HG02943 (cell line): ENCODE results near the gene NPIPB6.

Experiments used
- ATAC-seq: cut with Tn5 transposase; IDR thresholded peaks from one replicate; pipeline ENCODE4 v1.9.1; 2021; ENCODE audit warnings: mild to moderate bottlenecking, low read depth, moderate library complexity; ENCODE audit not compliant: unreplicated experiment

Gene NPIPB6

DNA sequence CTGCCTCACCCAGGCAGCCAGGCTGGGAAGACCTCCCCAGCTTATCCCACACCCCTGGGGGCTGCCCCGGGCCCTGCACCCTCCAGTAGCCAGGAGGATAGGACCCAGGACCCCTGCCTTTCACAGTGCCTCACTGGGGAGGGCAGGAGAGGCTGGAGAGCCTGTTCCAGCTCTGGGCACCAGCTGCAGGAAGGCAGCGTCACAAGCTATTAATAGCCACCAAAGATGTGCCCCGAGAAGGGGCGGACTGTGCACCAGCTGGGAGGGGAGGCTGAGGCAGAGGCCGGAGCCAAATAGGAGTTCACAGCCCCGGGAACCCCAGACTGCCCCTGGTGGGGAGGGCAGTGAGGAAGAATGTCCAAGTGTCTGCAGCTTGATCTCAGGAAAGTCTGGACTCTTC, 62.2 kb downstream of the NPIPB6 start:
- no peak for ATAC-seq

DNA sequence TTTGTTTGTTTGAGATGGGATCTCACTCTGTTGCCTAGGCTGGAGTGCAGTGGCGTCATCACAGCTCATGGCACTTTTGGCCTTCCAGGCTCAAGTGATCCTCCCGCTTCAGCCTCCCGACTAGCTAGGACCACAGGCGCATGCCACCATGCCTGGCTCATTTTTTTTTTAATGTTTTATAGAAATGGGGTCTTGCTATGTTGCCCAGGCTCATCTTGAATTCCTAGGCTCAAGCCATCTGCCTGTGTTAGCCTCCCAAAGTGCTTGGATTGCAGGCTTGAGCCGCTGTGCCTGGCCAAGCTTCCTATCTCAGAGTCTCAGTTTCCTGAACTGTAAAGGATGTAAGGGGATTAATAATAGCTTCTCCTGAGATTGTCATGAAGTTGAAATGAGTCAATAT, 63.0 kb downstream of the NPIPB6 start:
- ATAC-seq = no peak

DNA sequence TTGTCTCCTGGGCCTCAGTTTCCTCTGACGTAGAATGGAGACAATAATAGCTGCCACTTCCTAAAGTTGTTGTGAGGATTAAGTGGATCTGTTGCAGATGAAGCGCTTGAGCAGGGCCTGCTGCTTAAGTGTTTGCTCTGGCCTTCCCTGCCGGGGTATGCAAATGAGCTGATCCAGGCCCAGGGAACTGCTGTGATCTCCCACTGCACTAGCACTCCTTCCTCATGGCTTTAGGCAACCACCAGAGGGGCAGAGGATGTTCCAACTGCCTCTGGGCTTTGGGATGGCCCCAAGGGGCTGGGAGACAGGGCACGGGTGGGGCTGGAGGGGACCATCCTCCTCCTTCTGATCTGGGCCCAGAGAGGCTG, 64.8 kb downstream of the NPIPB6 start:
- no peak for ATAC-seq

DNA sequence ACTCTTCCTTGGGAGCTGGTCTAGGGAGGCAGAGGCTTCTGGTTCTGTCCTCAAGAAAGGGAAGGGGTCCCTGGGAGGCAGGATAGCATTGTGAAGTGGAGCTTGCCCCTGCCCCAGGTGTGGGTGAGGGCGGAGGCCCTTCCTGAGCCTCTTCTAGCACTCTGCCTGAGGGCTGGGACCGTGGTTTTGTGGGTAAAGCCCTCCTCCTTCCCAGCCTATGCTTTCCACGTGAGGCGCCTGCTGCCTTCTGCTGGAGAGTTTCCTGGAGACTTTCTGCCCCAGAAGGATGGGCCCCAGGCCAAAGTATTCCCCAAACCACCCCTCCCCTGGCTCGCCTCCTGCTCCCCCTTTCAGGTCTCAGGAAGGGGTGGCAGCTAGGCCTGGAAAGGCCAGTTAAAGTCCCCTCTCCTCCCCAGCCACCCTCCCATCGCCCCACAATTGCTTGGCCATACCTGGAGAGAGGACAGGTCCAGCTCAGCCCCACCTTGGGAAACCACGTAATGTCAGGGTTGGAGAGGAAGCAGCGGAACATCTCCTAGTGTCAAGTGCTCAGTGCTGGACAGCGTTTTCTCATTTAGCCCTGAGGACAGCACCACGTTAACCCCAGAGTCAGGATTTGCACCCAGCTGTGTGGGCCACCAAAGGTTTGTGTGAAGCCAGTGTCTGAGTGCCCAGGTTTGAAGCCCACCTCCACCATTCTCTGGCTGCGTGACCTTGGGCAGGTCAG, 65.4 kb downstream of the NPIPB6 start:
- no peak for ATAC-seq

DNA sequence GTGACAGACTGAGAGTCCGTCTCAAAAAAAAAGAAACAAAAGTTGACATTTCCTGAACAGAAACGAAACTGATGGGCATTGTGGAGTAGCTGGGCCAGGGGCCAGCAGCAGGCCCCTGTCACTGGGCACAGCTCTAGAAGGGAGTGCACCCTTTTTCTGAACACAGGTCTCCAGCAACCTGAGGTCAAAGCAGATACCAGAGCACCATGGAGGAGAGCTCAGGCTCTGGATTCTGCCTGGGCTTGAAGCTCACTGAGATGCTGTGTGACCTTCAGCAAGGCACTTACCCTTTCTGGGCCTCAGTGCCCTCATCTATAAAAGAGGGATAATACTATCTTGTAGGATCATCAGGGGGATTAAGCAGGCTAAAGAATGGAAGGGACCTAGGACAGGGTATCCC, 66.0 kb downstream of the NPIPB6 start:
- no peak for ATAC-seq

DNA sequence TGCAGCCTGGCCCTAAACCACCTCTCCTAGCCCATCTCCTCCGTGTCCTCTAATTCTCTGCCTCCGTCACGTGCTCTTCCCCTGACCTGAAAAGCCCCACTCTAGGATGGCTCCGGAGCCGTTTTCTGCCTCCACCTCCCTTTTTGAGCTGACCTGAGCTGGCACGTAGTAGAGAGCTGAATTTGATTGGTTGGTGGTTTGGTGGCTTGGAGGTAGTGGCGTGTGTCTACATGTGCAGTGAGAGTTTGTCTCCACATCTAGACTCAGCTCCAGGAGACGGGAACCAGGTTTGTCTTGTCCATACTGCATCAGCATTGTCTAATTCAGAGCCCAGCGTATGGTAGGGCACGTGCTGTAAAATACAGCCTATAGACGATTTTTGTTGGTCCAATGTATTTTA, 68.0 kb downstream of the NPIPB6 start:
- ATAC-seq = no peak

DNA sequence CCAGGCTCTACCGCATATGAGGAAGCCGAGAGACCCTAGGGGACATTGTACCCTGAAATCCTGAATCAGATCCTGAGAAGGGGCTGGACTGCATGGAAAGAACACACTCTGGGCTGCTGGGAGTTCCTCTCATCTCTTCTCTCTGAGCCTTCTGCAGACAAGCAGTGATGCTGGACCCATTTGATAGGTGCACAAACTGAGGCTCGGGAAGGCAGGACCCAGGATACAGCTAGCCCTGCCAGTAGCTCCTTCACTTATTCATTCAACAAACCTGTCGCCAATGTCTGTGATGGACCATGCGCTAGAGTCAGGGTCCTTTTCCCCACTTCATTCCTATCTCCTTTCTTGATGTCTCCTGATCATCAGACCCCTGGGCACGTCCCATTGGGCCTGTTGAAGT, 69.1 kb downstream of the NPIPB6 start:
- ATAC-seq = no peak

DNA sequence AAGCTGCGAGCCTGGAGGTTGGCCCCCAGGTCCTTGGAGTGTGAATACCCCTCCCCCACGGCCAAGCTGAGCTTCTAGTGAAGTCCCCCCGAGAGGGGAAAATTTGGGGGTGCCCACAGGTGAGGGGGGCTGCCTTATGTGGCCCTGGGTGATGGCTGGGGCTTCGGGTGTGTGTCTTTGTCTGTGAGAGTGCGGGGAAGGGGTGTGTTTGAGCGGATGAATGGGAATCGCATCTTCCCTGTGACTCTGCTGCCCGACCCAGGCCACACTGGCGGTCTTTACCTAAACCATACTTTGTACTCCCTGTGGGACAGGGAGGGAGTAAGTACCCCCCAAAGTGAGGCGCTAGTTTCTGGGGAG, 69.7 kb downstream of the NPIPB6 start:
- ATAC-seq = no peak

DNA sequence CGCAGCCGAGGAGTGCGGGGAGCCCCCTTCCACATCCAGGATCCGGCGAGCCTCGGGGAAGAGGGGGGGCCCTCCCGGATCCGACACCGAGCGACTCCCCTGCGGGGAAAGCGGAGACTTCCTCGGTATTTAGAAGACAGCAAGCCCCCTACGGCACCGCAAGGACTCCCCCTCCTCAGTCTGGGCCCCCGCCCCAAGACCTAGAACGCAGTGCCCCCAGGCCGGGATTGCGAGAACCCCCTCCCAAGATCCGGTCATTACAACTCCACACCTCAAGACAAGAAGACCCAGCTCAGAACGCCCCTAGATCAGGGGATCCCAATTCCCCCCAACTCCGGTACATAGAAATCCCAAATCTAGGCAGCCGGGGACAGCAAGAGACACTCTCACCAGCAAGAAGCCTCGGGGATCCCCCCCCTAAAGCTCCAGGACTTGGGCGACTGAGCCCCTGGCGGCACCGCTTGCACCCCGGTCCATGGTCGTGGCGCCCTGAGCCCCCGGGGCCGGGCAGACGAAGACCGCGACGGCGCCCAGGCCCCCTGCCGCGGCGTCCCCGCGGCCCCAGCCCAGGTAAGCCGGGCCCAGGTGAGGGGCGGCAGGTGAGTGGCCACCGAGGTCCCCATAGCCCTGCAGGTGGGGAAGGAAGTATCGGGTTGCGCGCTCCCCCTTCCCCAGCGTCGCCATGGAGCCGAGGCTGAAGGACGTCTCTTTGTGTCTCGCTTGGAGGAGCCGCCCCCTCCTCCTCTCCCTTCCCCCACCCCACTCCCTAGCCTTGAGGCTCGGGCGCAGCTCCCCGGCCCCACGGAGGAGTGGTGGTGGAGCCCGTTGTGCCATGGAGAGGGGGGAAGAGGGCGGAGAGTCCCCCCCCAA, 70.3 kb downstream of the NPIPB6 start:
- ATAC-seq = no peak
